Thymus (tissue), 11 donors: ENCODE measurements around the gene NTRK3. TPM values are rescaled to one million over a fixed set of nuclear protein-coding genes. Genes with fewer than 3 reads are reported as not detected.

ENCODE experiments used
- DNase-seq, 9 donors: peaks; one replicate each; pipeline ENCODE4 v3.0.0-alpha.2; 2013; ENCODE audit warnings: low spot score in 9 of 9, low read depth in 6 of 9, missing footprints in 1 of 9
- H3K27ac ChIP-seq, 2 donors: one replicate each; pipeline ENCODE4 v1.5.1; 2013; ENCODE audit warnings: control low read depth in 1 of 2, low read depth in 1 of 2, low read length in 1 of 2, mild to moderate bottlenecking in 1 of 2, moderate library complexity in 1 of 2
- H3K27me3 ChIP-seq, 2 donors: one replicate each; pipeline ENCODE4 v1.5.1; 2013; ENCODE audit warnings: low read length in 1 of 2; ENCODE audit not compliant: control insufficient read depth in 2 of 2, insufficient read depth in 1 of 2
- H3K36me3 ChIP-seq, 2 donors: one replicate each; pipeline ENCODE4 v1.5.1; 2013; ENCODE audit warnings: low read length in 1 of 2, mild to moderate bottlenecking in 1 of 2, moderate library complexity in 1 of 2; ENCODE audit not compliant: control insufficient read depth in 2 of 2, insufficient read depth in 2 of 2
- H3K4me1 ChIP-seq, 2 donors: one replicate each; pipeline ENCODE4 v1.5.1; 2013; ENCODE audit warnings: low read length in 2 of 2; ENCODE audit not compliant: control insufficient read depth in 2 of 2, insufficient read depth in 2 of 2
- H3K4me3 ChIP-seq, 2 donors: one replicate each; pipeline ENCODE4 v1.5.1; 2013; ENCODE audit warnings: low read length in 2 of 2, control low read depth in 1 of 2, mild to moderate bottlenecking in 1 of 2
- H3K9me3 ChIP-seq, 2 donors: one replicate each; pipeline ENCODE4 v1.5.1; 2013; ENCODE audit warnings: low read length in 1 of 2, mild to moderate bottlenecking in 1 of 2; ENCODE audit not compliant: control insufficient read depth in 2 of 2, insufficient read depth in 1 of 2
- WGBS: extraction: QIAGEN DNeasy Blood & Tissue Kit; methylation state at CpG from one replicate; pipeline ENCODE4 v1.1.7; 2013; 5-methylcytosine and 5-hydroxymethylcytosine counted together
- polyA plus RNA-seq: library from polyadenylated mRNA; stranded (reverse); fragments of 200-250 nt; gene quantifications from one replicate; pipeline ENCODE4 v1.2.3, GENCODE V29; 2013
- total RNA-seq: library from RNA; stranded (reverse); fragments of 120-200 nt; gene quantifications from one replicate; pipeline ENCODE4 v1.2.4, GENCODE V29; 2013
- donor health status: healthy.

The NTRK3 gene
- total and polyA plus RNA-seq, 2 donors: 0.57 to 5.8 TPM

GRCh38 chr15:88113613-88114308, 142.8 kb downstream of the NTRK3 start:
- H3K9me3 ChIP-seq: no peaks in the 10 kb centered on the region

DNA sequence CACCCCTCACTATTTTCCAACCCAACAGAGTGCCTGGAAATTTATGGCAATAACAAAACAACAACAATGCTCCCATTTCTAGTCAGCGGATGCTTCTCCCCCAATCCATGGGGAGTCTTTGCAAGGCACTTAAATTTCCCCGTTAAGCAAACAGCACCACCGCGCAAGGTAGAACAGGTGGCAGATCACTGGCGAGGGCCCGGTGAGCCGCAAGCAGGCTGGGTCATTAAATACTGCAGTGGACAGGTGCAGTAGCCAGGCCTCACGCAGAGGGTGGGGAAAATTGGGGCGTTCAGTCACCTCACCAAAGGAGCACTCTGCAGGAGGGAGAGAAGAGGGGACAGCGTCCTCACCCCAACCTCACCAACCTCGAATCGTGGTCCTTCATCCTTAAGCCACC, 147.5 kb downstream of the NTRK3 start:
- no peak for DNase-seq
- no peaks in the 10 kb centered on the region for H3K4me1 ChIP-seq
- H3K27me3 ChIP-seq: no peaks in the 10 kb centered on the region
- no peak overlapping the region for H3K4me3 ChIP-seq
- WGBS: 83% methylated on average over 12 of the region's 12 CpGs
- no peaks in the 10 kb centered on the region for H3K36me3 ChIP-seq
- no peak overlapping the region for H3K27ac ChIP-seq
- no peaks in the 10 kb centered on the region for H3K9me3 ChIP-seq

More at GRCh38 chr15:88113613-88114308, 142.8 kb downstream of the NTRK3 start:
- no peak for DNase-seq
- H3K36me3 ChIP-seq: no peaks in the 10 kb centered on the region
- no peak overlapping the region for H3K27ac ChIP-seq
- 57% methylated on average over 1 of the region's 1 CpG for WGBS
- no peak overlapping the region for H3K4me3 ChIP-seq
- no peaks in the 10 kb centered on the region for H3K27me3 ChIP-seq
- no peaks in the 10 kb centered on the region for H3K4me1 ChIP-seq

GRCh38 chr15:88108477-88108876, 148.1 kb downstream of the NTRK3 start:
- no peak overlapping the region for H3K4me3 ChIP-seq
- H3K27ac ChIP-seq: no peak overlapping the region
- no peaks in the 10 kb centered on the region for H3K36me3 ChIP-seq
- no peaks in the 10 kb centered on the region for H3K9me3 ChIP-seq
- no peaks in the 10 kb centered on the region for H3K27me3 ChIP-seq
- DNase-seq: no peak
- no peaks in the 10 kb centered on the region for H3K4me1 ChIP-seq

DNA sequence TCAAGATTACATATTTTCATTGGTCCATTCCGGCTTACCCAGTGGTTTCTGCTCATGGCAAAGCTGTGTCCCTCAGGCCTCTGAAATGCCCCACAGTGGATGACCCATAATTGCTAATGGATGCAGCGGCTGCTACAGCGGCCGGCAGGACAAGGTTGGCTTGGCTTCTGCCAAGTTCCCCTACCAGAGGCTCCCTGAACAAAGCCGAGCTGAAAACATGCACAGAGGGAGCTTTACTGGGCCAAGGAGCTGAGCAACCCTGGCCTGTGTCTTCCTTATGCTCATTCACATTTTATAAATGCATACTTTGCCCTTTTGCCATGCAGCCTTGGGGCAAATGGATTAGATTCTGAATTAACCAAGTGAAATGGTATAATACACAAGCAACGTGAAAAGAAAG, 150.5 kb downstream of the NTRK3 start:
- H3K4me3 ChIP-seq: no peak overlapping the region
- no peak for DNase-seq
- H3K27me3 ChIP-seq: no peaks in the 10 kb centered on the region
- H3K9me3 ChIP-seq: no peaks in the 10 kb centered on the region
- H3K4me1 ChIP-seq: no peaks in the 10 kb centered on the region
- WGBS: 91% methylated on average over 6 of the region's 6 CpGs
- no peak overlapping the region for H3K27ac ChIP-seq
- H3K36me3 ChIP-seq: no peaks in the 10 kb centered on the region

GRCh38 chr15:88104357-88104756, 152.2 kb downstream of the NTRK3 start:
- Histone ChIP-seq H3K36me3 (no peaks in the 10 kb centered on the region), H3K4me3 (no peak overlapping the region), H3K27ac (no peak overlapping the region), H3K9me3 (no peaks in the 10 kb centered on the region), H3K27me3 (no peaks in the 10 kb centered on the region), H3K4me1 (no peaks in the 10 kb centered on the region)
- 70% methylated on average over 3 of the region's 3 CpGs for WGBS
- DNase-seq: no peak

DNA sequence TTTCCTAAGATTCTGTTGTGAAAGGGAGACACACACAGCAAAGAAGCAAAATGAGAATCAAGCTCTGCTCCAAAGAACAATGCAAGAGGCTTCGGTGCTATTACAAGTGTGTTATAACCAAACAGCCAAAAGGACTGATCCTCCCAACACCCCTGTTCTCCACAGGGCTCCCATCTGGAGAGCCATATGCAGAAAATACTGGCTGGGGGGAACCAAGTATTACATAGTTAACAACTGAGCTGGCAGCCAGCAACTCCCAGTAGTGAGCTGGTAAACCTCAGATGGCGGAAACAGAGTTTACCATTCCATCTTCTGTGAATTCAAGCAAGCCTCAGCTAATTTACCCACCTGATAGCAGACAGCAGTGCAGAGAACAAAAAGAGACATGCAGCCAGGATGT, 156.4 kb downstream of the NTRK3 start:
- Histone ChIP-seq H3K36me3 (no peaks in the 10 kb centered on the region), H3K4me3 (no peak overlapping the region), H3K4me1 (no peaks in the 10 kb centered on the region), H3K27ac (no peak overlapping the region), H3K9me3 (no peaks in the 10 kb centered on the region), H3K27me3 (no peaks in the 10 kb centered on the region)
- no peak for DNase-seq
- WGBS: 96% methylated on average over 2 of the region's 2 CpGs

DNA sequence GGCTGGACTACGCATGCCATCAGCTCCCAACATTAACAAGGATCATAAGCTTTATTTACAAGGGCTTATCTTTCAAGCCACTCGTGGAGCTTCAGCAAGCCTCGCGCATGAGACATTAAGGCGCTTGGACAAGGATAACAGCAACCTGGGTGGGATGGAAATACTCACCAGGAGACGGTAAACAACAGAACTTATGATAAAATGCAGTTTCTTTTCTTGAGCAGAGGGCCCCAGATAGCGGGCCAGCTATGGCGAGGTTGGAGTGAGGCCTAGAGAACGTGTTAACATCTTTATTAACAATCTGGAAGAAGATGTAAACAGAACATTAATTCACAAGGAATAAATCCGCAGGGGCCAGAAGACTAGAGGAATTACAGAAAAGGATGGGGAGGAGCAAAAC, 158.2 kb downstream of the NTRK3 start:
- Histone ChIP-seq H3K27me3 (no peaks in the 10 kb centered on the region), H3K27ac (no peak overlapping the region), H3K4me1 (no peaks in the 10 kb centered on the region), H3K4me3 (no peak overlapping the region), H3K9me3 (no peaks in the 10 kb centered on the region), H3K36me3 (no peaks in the 10 kb centered on the region)
- WGBS: 93% methylated on average over 10 of the region's 10 CpGs
- DNase-seq: no peak

DNA sequence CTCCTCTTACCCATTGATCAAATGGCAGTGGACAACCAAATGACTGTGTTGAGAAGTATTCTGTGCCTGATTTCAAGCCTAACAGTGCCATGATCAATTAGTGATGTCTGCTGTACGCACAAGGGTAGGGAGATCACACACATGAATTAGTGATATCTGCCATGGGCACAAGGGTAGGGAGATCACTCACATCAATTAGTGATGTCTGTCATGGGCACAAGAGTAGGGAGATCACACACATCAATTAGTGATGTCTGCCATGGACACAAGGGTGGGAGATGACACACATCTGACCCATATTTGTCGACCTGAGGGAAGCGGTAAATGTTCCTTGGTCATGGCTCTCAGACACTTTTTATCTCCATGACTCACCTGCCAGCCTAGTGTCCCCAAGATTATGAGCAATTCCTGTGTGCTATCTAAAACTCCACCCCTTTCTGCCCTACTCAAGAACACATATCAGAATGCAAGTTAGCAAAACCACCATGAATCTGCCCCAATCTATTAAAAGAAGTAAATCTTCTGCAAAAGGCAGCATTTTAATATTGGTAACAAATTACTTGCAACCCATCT, 165.0 kb downstream of the NTRK3 start:
- no peak for DNase-seq
- WGBS: 89% methylated on average over 3 of the region's 3 CpGs
- no peaks in the 10 kb centered on the region for H3K4me1 ChIP-seq
- H3K9me3 ChIP-seq: no peaks in the 10 kb centered on the region
- H3K36me3 ChIP-seq: no peaks in the 10 kb centered on the region
- H3K27ac ChIP-seq: no peak overlapping the region
- H3K27me3 ChIP-seq: no peaks in the 10 kb centered on the region
- H3K4me3 ChIP-seq: no peak overlapping the region

GRCh38 chr15:88090481-88091011, 166.0 kb downstream of the NTRK3 start:
- Histone ChIP-seq H3K4me3 (no peak overlapping the region), H3K27ac (no peak overlapping the region), H3K36me3 (no peaks in the 10 kb centered on the region), H3K4me1 (no peaks in the 10 kb centered on the region), H3K9me3 (no peaks in the 10 kb centered on the region), H3K27me3 (no peaks in the 10 kb centered on the region)
- 66% methylated on average over 6 of the region's 6 CpGs for WGBS
- no peak for DNase-seq
